Muscle layer of colon (tissue), 2 donors: ENCODE results near the gene FBXO17.

Source experiments
- H3K27ac ChIP-seq: one replicate; pipeline ENCODE4 v1.7.0; 2013; ENCODE audit warnings: low read depth, mild to moderate bottlenecking, low read length, moderate library complexity
- H3K27me3 ChIP-seq, 2 donors: one replicate each; pipeline ENCODE4 v1.7.0; 2013; ENCODE audit warnings: low read length in 2 of 2, mild to moderate bottlenecking in 2 of 2; ENCODE audit not compliant: insufficient read depth in 2 of 2, control insufficient read depth in 1 of 2
- H3K36me3 ChIP-seq: one replicate; pipeline ENCODE4 v1.7.0; 2013; ENCODE audit warnings: mild to moderate bottlenecking, low read length; ENCODE audit not compliant: insufficient read depth
- H3K4me1 ChIP-seq: one replicate; pipeline ENCODE4 v1.7.0; 2013; ENCODE audit warnings: mild to moderate bottlenecking, low read length; ENCODE audit not compliant: insufficient read depth
- H3K4me3 ChIP-seq, 2 donors: one replicate each; pipeline ENCODE4 v1.7.0; 2013; ENCODE audit warnings: low read length in 2 of 2, low read depth in 1 of 2, mild to moderate bottlenecking in 1 of 2, moderate library complexity in 1 of 2
- H3K9ac ChIP-seq: one replicate; pipeline ENCODE4 v1.7.0; 2013; ENCODE audit warnings: low read length
- H3K9me3 ChIP-seq: one replicate; pipeline ENCODE4 v1.7.0; 2013; ENCODE audit warnings: mild to moderate bottlenecking, low read length
- donor health status: abdominal sarcoma.
- donor health status: Adenocarcinoma of cecum.

The FBXO17 gene

DNA sequence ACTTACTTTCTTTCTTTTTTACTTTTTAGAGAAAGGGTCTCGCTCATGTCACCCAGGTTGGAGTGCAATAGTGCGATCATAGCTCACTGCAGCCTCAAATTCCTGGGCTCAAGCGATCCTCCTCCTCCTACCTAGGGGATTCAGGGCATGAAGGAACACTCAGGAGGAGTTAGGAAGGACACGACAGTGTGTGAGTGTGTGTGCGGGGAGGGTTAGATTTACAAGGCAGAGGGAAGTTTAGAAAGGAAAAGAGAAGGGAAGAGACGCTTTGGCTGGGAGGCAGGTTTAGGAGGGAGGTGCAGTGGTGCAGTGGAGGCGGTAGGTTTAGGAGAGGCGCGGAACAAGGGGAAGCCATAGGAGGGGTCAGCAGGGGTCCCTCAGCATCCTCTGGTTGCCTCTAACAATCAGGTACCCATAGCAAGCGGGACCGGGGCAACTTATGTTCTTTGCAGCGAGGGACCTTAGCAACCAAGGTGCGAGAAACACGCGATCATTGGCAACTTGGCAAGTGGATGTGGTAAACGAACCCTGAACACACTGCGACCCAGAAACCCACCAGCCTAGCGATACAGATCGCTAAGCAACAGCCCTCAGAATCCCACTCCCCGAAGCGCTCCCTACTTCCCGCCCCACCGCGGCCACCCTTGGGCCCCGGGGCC, 76.6 kb downstream of the FBXO17 start:
- H3K27me3 ChIP-seq: no peaks in the 10 kb centered on the region
- no peaks in the 10 kb centered on the region for H3K9me3 ChIP-seq
- H3K4me1 ChIP-seq: peaks cover 31% of the 10 kb centered on the region
- H3K9ac ChIP-seq: peak overlapping the region; percentile 73
- peak overlapping the region; percentile 86 to 97 for H3K4me3 ChIP-seq
- H3K27ac ChIP-seq: peak overlapping the region; percentile 85
- no peaks in the 10 kb centered on the region for H3K36me3 ChIP-seq

GRCh38 chr19:38894968-38895367, 80.6 kb downstream of the FBXO17 start:
- Histone ChIP-seq H3K9me3 (no peaks in the 10 kb centered on the region), H3K27ac (no peak overlapping the region), H3K36me3 (peaks cover 12% of the 10 kb centered on the region), H3K27me3 (no peaks in the 10 kb centered on the region), H3K9ac (no peak overlapping the region), H3K4me1 (peaks cover 22% of the 10 kb centered on the region), H3K4me3 (no peak overlapping the region)

- no peak overlapping the region for H3K4me3 ChIP-seq
- H3K27ac ChIP-seq: no peak overlapping the region
- H3K27me3 ChIP-seq: no peaks in the 10 kb centered on the region
- no peak overlapping the region for H3K9ac ChIP-seq
- H3K36me3 ChIP-seq: peaks cover 28% of the 10 kb centered on the region
- no peaks in the 10 kb centered on the region for H3K9me3 ChIP-seq
- H3K4me1 ChIP-seq: peaks cover 18% of the 10 kb centered on the region
These were observed 82.2 kb downstream of the FBXO17 start for GRCh38 chr19:38893341-38893771.

DNA sequence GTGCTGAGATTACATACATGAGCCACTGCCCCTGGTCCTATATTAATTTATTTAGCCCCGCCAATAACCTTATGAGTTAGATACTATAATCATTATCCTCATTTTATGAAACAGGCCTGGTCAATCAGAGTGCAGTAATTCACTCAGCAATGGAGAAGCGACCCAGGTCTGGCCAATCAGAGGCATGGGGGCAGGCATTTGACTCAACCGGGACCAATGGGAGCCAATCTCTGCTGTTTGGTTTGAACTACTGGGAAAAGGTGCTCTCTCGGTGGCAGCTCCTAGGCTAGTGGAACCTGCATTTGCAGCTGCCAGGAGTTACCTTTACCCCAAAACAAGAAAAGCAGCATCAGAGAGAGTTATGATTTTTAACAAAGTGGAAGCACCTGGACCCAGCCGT, 82.7 kb downstream of the FBXO17 start:
- H3K9me3 ChIP-seq: no peaks in the 10 kb centered on the region
- H3K4me1 ChIP-seq: peaks cover 13% of the 10 kb centered on the region
- H3K9ac ChIP-seq: no peak overlapping the region
- H3K27me3 ChIP-seq: no peaks in the 10 kb centered on the region
- H3K4me3 ChIP-seq: no peak overlapping the region
- no peak overlapping the region for H3K27ac ChIP-seq
- peaks cover 30% of the 10 kb centered on the region for H3K36me3 ChIP-seq

DNA sequence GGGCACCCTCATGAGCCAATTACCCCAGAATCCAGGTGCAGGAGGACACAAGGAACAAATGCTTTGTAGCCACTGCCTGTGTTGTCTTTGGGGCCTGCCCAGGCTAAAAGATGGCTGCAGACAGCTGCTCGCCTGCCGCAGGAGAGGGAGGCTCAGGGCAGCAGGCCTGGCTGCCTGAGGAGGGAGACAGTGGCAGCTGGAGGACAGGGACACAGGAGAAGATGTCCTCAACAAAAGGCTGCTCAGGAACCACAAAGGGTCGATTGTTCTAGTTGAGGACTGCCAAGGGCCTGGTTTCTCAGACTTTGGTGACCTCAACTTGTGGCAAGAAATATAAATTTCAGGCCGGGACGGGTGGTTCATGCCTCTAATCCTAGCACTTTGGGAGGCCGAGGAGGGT, 83.8 kb downstream of the FBXO17 start:
- Histone ChIP-seq H3K4me1 (peaks cover 5% of the 10 kb centered on the region), H3K36me3 (peaks cover 30% of the 10 kb centered on the region), H3K9me3 (no peaks in the 10 kb centered on the region), H3K9ac (no peak overlapping the region), H3K27ac (no peak overlapping the region), H3K27me3 (no peaks in the 10 kb centered on the region), H3K4me3 (no peak overlapping the region)
